Measurements from ENCODE around the gene PEX3. TPM values are rescaled to one million over a fixed set of nuclear protein-coding genes. Genes with fewer than 3 reads are reported as not detected.

PEX3 gene
- total RNA-seq, 6 donors from 2014 or later = 3.4 to 18.5 (median 13.1) TPM

- no peak for TF ChIP-seq EP300 (IDR thresholded peaks at IDR 0.05)
- no peak for TF ChIP-seq POLR2AphosphoS5 (IDR thresholded peaks at IDR 0.05)
- TF ChIP-seq CTCF (IDR thresholded peaks at IDR 0.05) = no peak
- TF ChIP-seq POLR2A (IDR thresholded peaks at IDR 0.05) = no peak
- no peaks in the 10 kb centered on the region for H3K9me3 ChIP-seq
- peaks cover 5 to 74% (median 11%) of the 10 kb centered on the region in 4 donors for H3K36me3 ChIP-seq
- no peaks in the 10 kb centered on the region for H3K4me1 ChIP-seq
- no peak overlapping the region for H3K27ac ChIP-seq
- WGBS, 2 donors = 90 to 96% methylated on average over 1 of the region's 1 CpG
- H3K27me3 ChIP-seq = no peaks in the 10 kb centered on the region
- no peak overlapping the region for H3K4me3 ChIP-seq
- DNase-seq (no peak), ATAC-seq (ENCODE audit: low FRiP score in 2 of 2) (no peak)
Measured at GRCh38 chr6:143476545-143476944, 25.9 kb downstream of the PEX3 start.

- TF ChIP-seq POLR2A (IDR thresholded peaks at IDR 0.05) = no peak
- no peak for TF ChIP-seq POLR2AphosphoS5 (IDR thresholded peaks at IDR 0.05)
- no peak for TF ChIP-seq EP300 (IDR thresholded peaks at IDR 0.05)
- no peak for TF ChIP-seq CTCF (IDR thresholded peaks at IDR 0.05)
- no peaks in the 10 kb centered on the region for H3K4me1 ChIP-seq
- peaks cover 0 to 54% (median 4%) of the 10 kb centered on the region in 4 donors for H3K36me3 ChIP-seq
- DNase-seq (no peak), ATAC-seq (ENCODE audit: low FRiP score in 2 of 2) (no peak)
- H3K4me3 ChIP-seq = no peak overlapping the region
- no peaks in the 10 kb centered on the region for H3K27me3 ChIP-seq
- WGBS, 2 donors = 92 to 97% methylated on average over 3 of the region's 3 CpGs
- no peaks in the 10 kb centered on the region for H3K9me3 ChIP-seq
- no peak overlapping the region for H3K27ac ChIP-seq
Measured at GRCh38 chr6:143478479-143479062, 28.0 kb downstream of the PEX3 start.

- TF ChIP-seq POLR2A (IDR thresholded peaks at IDR 0.05) (no peak), EP300 (IDR thresholded peaks at IDR 0.05) (no peak)
- H3K4me1 ChIP-seq = no peaks in the 10 kb centered on the region
- ATAC-seq (ENCODE audit: low FRiP score in 2 of 2) (no peak), DNase-seq (no peak)
- no peaks in the 10 kb centered on the region for H3K9me3 ChIP-seq
- no peak overlapping the region for H3K27ac ChIP-seq
- 67 to 94% methylated on average over 2 of the region's 2 CpGs for WGBS, 2 donors
- H3K36me3 ChIP-seq = peaks cover 0 to 28% (median 0%) of the 10 kb centered on the region in 4 donors
- H3K27me3 ChIP-seq = no peaks in the 10 kb centered on the region
- H3K4me3 ChIP-seq = no peak overlapping the region
Measured at GRCh38 chr6:143482593-143482992, 32.0 kb downstream of the PEX3 start.

- DNase-seq = no peak
- no peak for ATAC-seq (ENCODE audit: low FRiP score in 2 of 2)
- TF ChIP-seq POLR2A (IDR thresholded peaks at IDR 0.05) (no peak), EP300 (IDR thresholded peaks at IDR 0.05) (no peak), POLR2AphosphoS5 (IDR thresholded peaks at IDR 0.05) (no peak), CTCF (IDR thresholded peaks at IDR 0.05) (no peak)
- Histone ChIP-seq H3K27ac (no peak overlapping the region), H3K27me3 (no peaks in the 10 kb centered on the region), H3K9me3 (no peaks in the 10 kb centered on the region), H3K4me3 (no peak overlapping the region), H3K4me1 (no peaks in the 10 kb centered on the region), H3K36me3 (peaks cover 0 to 9% (median 0%) of the 10 kb centered on the region in 4 donors)
- WGBS, 2 donors = 89 to 91% methylated on average over 2 of the region's 2 CpGs
Measured at GRCh38 chr6:143485967-143486366, 35.4 kb downstream of the PEX3 start.

GRCh38 chr6:143486752-143487151, 36.1 kb downstream of the PEX3 start:
- DNase-seq (no peak), ATAC-seq (ENCODE audit: low FRiP score in 2 of 2) (no peak)
- 90 to 94% methylated on average over 3 of the region's 3 CpGs for whole genome bisulfite sequencing, 2 donors
- Histone ChIP-seq H3K27me3 (no peaks in the 10 kb centered on the region), H3K36me3 (peaks cover 0 to 9% (median 0%) of the 10 kb centered on the region in 4 donors), H3K4me1 (no peaks in the 10 kb centered on the region), H3K4me3 (no peak overlapping the region), H3K9me3 (no peaks in the 10 kb centered on the region), H3K27ac (no peak overlapping the region)
- TF ChIP-seq CTCF (IDR thresholded peaks at IDR 0.05) (no peak), EP300 (IDR thresholded peaks at IDR 0.05) (no peak), POLR2AphosphoS5 (IDR thresholded peaks at IDR 0.05) (no peak), POLR2A (IDR thresholded peaks at IDR 0.05) (no peak)
